ENCODE results near the gene KCP.

- no peak for TF ChIP-seq POLR2AphosphoS5 (IDR thresholded peaks at IDR 0.05; ENCODE audit: borderline replicate concordance, low read depth, low read length)
- no peak for TF ChIP-seq EZH2 (IDR thresholded peaks at IDR 0.05)
- no peak for TF ChIP-seq FOXP2 (optimal IDR thresholded peaks at IDR 0.05; ENCODE audit: control extremely low read depth, extremely low read length, insufficient read depth)
These were observed 60.6 kb downstream of the KCP start for GRCh38 chr7:128849804-128850490.
